Naive B cell (primary cell): ENCODE measurements around the gene ZC3H10. TPM values are rescaled to one million over a fixed set of nuclear protein-coding genes. Genes with fewer than 3 reads are reported as not detected.

ENCODE experiments used
- ATAC-seq, 2 donors: fragments of 150-1000 bp; cut with Tn5 transposase; 2 replicates each; pipeline ENCODE4 v1.10.0; 2021; ENCODE audit warnings: low read depth in 2 of 2, mild to moderate bottlenecking in 2 of 2, moderate library complexity in 2 of 2
- DNase-seq: peaks from one replicate; pipeline ENCODE4 v3.0.0; 2022
- H3K27ac Mint-ChIP-seq, 6 donors: one replicate each; pipeline ENCODE4 v1.8.0; 2020 to 2022; ENCODE audit warnings: mild to moderate bottlenecking in 6 of 6, mixed read lengths in 6 of 6, moderate library complexity in 5 of 6, inconsistent platforms in 2 of 6
- H3K27me3 Mint-ChIP-seq, 3 donors: one replicate each; pipeline ENCODE4 v1.8.0; 2021 to 2022; ENCODE audit warnings: mixed read lengths in 3 of 3, mild to moderate bottlenecking in 1 of 3
- H3K36me3 Mint-ChIP-seq, 2 donors: one replicate each; pipeline ENCODE4 v1.8.0; 2020 to 2022; ENCODE audit warnings: mixed read lengths in 2 of 2, inconsistent platforms in 1 of 2, mild to moderate bottlenecking in 1 of 2
- H3K4me1 Mint-ChIP-seq, 3 donors: one replicate each; pipeline ENCODE4 v1.8.0; 2020 to 2022; ENCODE audit warnings: mixed read lengths in 3 of 3, inconsistent platforms in 1 of 3, mild to moderate bottlenecking in 1 of 3, moderate library complexity in 1 of 3
- H3K4me3 Mint-ChIP-seq, 8 donors: one replicate each; pipeline ENCODE4 v1.8.0; 2020 to 2022; ENCODE audit warnings: mild to moderate bottlenecking in 8 of 8, mixed read lengths in 8 of 8, moderate library complexity in 8 of 8, inconsistent platforms in 2 of 8
- H3K9me3 Mint-ChIP-seq, 7 donors: one replicate each; pipeline ENCODE4 v1.8.0; 2020 to 2022; ENCODE audit warnings: mixed read lengths in 7 of 7, mild to moderate bottlenecking in 5 of 7, inconsistent platforms in 2 of 7, moderate library complexity in 1 of 7
- polyA plus RNA-seq, 6 donors: library from polyadenylated mRNA; unstranded; fragments of 300-500 nt; fragmentation: Illumina TruSeq; gene quantifications; one replicate each; pipeline ENCODE4 v1.2.3, GENCODE V29; 2021; ENCODE audit warnings: low read depth in 6 of 6

Gene ZC3H10
- polyA plus RNA-seq, 6 donors from 2014 or later = 1.0 to 7.8 (median 3.4) TPM

- peaks cover 4 to 43% of the 10 kb centered on the region in 2 donors for H3K36me3 Mint-ChIP-seq
- no peak for DNase-seq
- H3K4me3 Mint-ChIP-seq = peak overlapping the region in 2 of 8 donors; percentile 3 to 12
- no peaks in the 10 kb centered on the region for H3K9me3 Mint-ChIP-seq
- ATAC-seq = no peak
- no peaks in the 10 kb centered on the region for H3K27me3 Mint-ChIP-seq
- peak overlapping the region in 2 of 6 donors; percentile 38 to 64 for H3K27ac Mint-ChIP-seq
- H3K4me1 Mint-ChIP-seq = peaks cover 28% of the 10 kb centered on the region in 3 donors
Measured at GRCh38 chr12:56163533-56164344, 45.7 kb downstream of the ZC3H10 start.

GRCh38 chr12:56164345-56164729, 46.3 kb downstream of the ZC3H10 start:
- Mint-ChIP-seq H3K9me3 (no peaks in the 10 kb centered on the region), H3K27ac (peak overlapping the region in 1 of 6 donors; percentile 65), H3K36me3 (peaks cover 4 to 44% of the 10 kb centered on the region in 2 donors), H3K4me3 (no peak overlapping the region), H3K27me3 (no peaks in the 10 kb centered on the region), H3K4me1 (peaks cover 22% of the 10 kb centered on the region in 3 donors)
- DNase-seq (no peak), ATAC-seq (no peak)

- no peaks in the 10 kb centered on the region for H3K9me3 Mint-ChIP-seq
- H3K36me3 Mint-ChIP-seq = peaks cover 11 to 48% of the 10 kb centered on the region in 2 donors
- peak overlapping the region in 2 of 6 donors; percentile 57 to 68 for H3K27ac Mint-ChIP-seq
Measured at GRCh38 chr12:56165369-56165768, 47.3 kb downstream of the ZC3H10 start.

GRCh38 chr12:56169229-56169759, 51.2 kb downstream of the ZC3H10 start:
- Mint-ChIP-seq H3K9me3 (no peaks in the 10 kb centered on the region), H3K4me3 (no peak overlapping the region), H3K36me3 (peaks cover 11 to 29% of the 10 kb centered on the region in 2 donors), H3K27ac (peak overlapping the region in 3 of 6 donors; percentile 42 to 84 (median 81)), H3K4me1 (peaks cover 0 to 1% (median 0%) of the 10 kb centered on the region in 3 donors), H3K27me3 (no peaks in the 10 kb centered on the region)
- no peak for ATAC-seq
- no peak for DNase-seq

More at GRCh38 chr12:56165369-56165768, 47.3 kb downstream of the ZC3H10 start:
- Mint-ChIP-seq H3K27me3 (no peaks in the 10 kb centered on the region), H3K4me1 (peaks cover 11 to 12% (median 12%) of the 10 kb centered on the region in 3 donors), H3K4me3 (peak overlapping the region in 1 of 8 donors; percentile 75)
- ATAC-seq = no peak
- no peak for DNase-seq

GRCh38 chr12:56172839-56173238, 54.8 kb downstream of the ZC3H10 start:
- Mint-ChIP-seq H3K36me3 (peaks cover 7 to 27% of the 10 kb centered on the region in 2 donors), H3K4me1 (peaks cover 0 to 7% (median 0%) of the 10 kb centered on the region in 3 donors), H3K27ac (peak overlapping the region in 1 of 6 donors; percentile 38), H3K9me3 (no peaks in the 10 kb centered on the region), H3K4me3 (no peak overlapping the region), H3K27me3 (no peaks in the 10 kb centered on the region)
- DNase-seq (no peak), ATAC-seq (no peak)

Other genes with a start within 250 kb of the ZC3H10 start
- 10 to 100 TPM; 60.7 to 88.1 (median 76.5) TPM for gene PYM1, start 190.4 kb upstream of the ZC3H10 start, polyA plus RNA-seq
- 100 to 1,000 TPM in 1 of 6 donors, 10 to 100 TPM in 5; 64.0 to 119 (median 65.9) TPM for gene DGKA, start 187.1 kb upstream of the ZC3H10 start, polyA plus RNA-seq
- under 1 TPM in 1 of 6 donors, not detected in 5; 0.38 TPM for gene PMEL, start 152.2 kb upstream of the ZC3H10 start, polyA plus RNA-seq
- 10 to 100 TPM in 5 of 6 donors, 1 to 10 TPM in 1; 10.0 to 18.6 (median 11.9) TPM for gene CDK2, start 151.4 kb upstream of the ZC3H10 start, polyA plus RNA-seq
- 10 to 100 TPM; 58.4 to 77.7 (median 68.8) TPM for gene RAB5B, start 144.2 kb upstream of the ZC3H10 start, polyA plus RNA-seq
- under 1 TPM in 4 of 6 donors, not detected in 2; 0.18 to 0.58 (median 0.31) TPM for gene SUOX, start 121.0 kb upstream of the ZC3H10 start, polyA plus RNA-seq
- under 1 TPM in 5 of 6 donors, not detected in 1; 0.14 to 0.32 (median 0.25) TPM for gene IKZF4, start 97.2 kb upstream of the ZC3H10 start, polyA plus RNA-seq
- 100 to 1,000 TPM; 199 to 764 (median 532) TPM for gene RPS26, start 76.3 kb upstream of the ZC3H10 start, polyA plus RNA-seq
- gene ERBB3, start 38.1 kb upstream of the ZC3H10 start, polyA plus RNA-seq = not detected
- 100 to 1,000 TPM; 124 to 141 (median 132) TPM for gene PA2G4, start 13.7 kb upstream of the ZC3H10 start, polyA plus RNA-seq
- gene RPL41, start 1.6 kb upstream of the ZC3H10 start, polyA plus RNA-seq = 1,000 to 10,000 TPM; 5,503 to 9,903 (median 8,851) TPM
- gene ESYT1, start 10.0 kb downstream of the ZC3H10 start, polyA plus RNA-seq = 100 to 1,000 TPM; 145 to 293 (median 196) TPM
- 10 to 100 TPM; 14.2 to 35.1 (median 20.2) TPM for gene MYL6B, start 34.3 kb downstream of the ZC3H10 start, polyA plus RNA-seq
- gene MYL6, start 40.1 kb downstream of the ZC3H10 start, polyA plus RNA-seq = 1,000 to 10,000 TPM; 1,680 to 2,679 (median 1,914) TPM
- 100 to 1,000 TPM in 1 of 6 donors, 10 to 100 TPM in 5; 33.3 to 112 (median 64.8) TPM for gene SMARCC2, start 71.2 kb downstream of the ZC3H10 start, polyA plus RNA-seq
- gene RNF41, start 103.7 kb downstream of the ZC3H10 start, polyA plus RNA-seq = 100 to 1,000 TPM in 5 of 6 donors, 10 to 100 TPM in 1; 95.2 to 136 (median 109) TPM
- 1 to 10 TPM in 5 of 6 donors, under 1 TPM in 1; 0.73 to 5.7 (median 3.9) TPM for gene NABP2, start 106.1 kb downstream of the ZC3H10 start, polyA plus RNA-seq
- gene SLC39A5, start 111.8 kb downstream of the ZC3H10 start, polyA plus RNA-seq = not detected
- gene ANKRD52, start 140.1 kb downstream of the ZC3H10 start, polyA plus RNA-seq = 10 to 100 TPM in 3 of 6 donors, 1 to 10 TPM in 3; 2.3 to 13.2 (median 8.0) TPM
- gene COQ10A, start 148.7 kb downstream of the ZC3H10 start, polyA plus RNA-seq = 10 to 100 TPM in 5 of 6 donors, 1 to 10 TPM in 1; 9.5 to 16.6 (median 14.2) TPM
- 10 to 100 TPM; 60.8 to 88.7 (median 72.1) TPM for gene CS, start 182.1 kb downstream of the ZC3H10 start, polyA plus RNA-seq
- gene CNPY2, start 197.7 kb downstream of the ZC3H10 start, polyA plus RNA-seq = 100 to 1,000 TPM; 134 to 210 (median 152) TPM
- gene PAN2, start 215.7 kb downstream of the ZC3H10 start, polyA plus RNA-seq = 10 to 100 TPM in 5 of 6 donors, 1 to 10 TPM in 1; 10.0 to 15.3 (median 13.6) TPM
- gene IL23A, start 220.6 kb downstream of the ZC3H10 start, polyA plus RNA-seq = 10 to 100 TPM in 4 of 6 donors, 1 to 10 TPM in 2; 8.0 to 15.6 (median 12.9) TPM
- 100 to 1,000 TPM; 119 to 150 (median 131) TPM for gene STAT2, start 241.8 kb downstream of the ZC3H10 start, polyA plus RNA-seq
- not detected for gene APOF, start 244.6 kb downstream of the ZC3H10 start, polyA plus RNA-seq